Measurements from ENCODE around the gene GUCY1A2.

Gene GUCY1A2

DNA sequence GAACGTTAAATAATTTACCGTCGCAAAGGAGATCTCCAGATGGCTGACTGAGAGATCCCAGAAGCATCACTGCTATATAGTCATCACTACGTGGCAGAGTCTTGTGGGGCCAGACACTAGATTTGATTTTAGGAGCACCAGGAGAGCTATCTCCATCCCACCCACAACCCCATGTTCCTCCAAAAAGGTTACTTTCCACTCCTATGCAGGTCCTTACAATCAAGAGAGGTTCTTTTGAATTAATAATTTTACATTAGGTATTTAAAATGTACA lies 19.4 kb downstream of the GUCY1A2 start:
- DNase-seq (ENCODE audit: low spot score), result no peak

- DNase-seq (ENCODE audit: low spot score), result peak; percentile 13
Measured at GRCh38 chr11:106998116-106998915, 20.0 kb downstream of the GUCY1A2 start.

DNA sequence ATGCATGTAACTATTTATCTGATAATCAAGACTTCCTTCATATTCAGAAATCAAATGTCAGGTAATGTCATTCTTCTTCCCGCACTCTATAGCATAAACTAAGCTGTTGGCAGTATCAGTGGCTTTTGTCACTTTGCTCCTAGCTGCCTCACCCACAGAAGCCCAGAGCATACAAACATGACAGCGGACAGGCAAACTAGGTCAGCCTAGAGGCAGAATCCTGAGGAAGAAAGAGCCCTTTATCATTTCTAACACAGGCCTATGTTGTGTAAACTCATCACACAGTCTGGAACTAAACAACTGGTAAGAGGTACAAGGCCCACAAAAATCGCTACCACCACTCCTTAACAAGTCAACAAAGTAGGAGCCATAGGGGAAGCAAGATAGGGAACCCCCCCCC lies 21.0 kb downstream of the GUCY1A2 start:
- DNase-seq (ENCODE audit: low spot score), result no peak

- DNase-seq (ENCODE audit: low spot score), result no peak
Measured at GRCh38 chr11:106996691-106997090, 21.6 kb downstream of the GUCY1A2 start.

DNA sequence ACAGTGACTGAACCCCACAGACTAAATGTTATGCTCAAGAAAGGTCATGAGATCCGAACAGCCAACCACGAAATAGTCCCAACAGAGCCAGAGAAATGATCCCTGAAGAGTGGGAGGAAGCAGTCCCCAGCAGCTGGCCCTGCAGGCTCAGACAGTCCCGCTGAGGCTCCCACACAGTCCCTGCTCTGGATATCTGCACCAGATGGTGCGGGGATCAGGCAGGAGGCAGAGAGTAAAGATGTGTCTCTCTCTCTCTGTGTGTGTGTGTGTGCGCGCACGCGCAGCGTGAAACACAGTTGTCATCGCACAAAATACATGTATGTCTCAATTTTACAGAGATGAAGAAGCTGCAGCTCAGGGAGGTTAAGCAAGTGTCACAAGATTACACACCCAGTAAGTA lies 27.9 kb downstream of the GUCY1A2 start:
- DNase-seq (ENCODE audit: low spot score), result no peak

DNA sequence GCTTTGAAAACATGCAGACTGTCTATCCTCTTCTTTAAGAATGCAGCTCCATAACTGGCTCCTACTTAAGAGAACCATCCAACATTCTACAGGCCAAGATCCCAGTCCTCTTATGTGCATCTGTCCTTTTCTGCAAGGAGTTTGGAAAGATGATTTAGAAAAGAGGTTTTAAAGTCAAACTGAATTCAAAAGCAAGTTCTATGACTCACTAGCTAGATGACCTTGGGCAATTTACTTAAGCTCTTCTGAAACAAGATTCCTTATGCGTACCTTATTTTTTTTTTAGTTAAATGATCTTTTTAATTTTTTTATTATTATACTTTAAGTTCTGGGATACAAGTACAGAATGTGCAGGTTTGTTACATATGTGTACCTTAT lies 29.2 kb downstream of the GUCY1A2 start:
- no peak for DNase-seq (ENCODE audit: low spot score)

GRCh38 chr11:106988151-106989077 lies 29.9 kb downstream of the GUCY1A2 start:
- peak; percentile 35 for DNase-seq (ENCODE audit: low spot score)

GRCh38 chr11:106986673-106987072 lies 31.6 kb downstream of the GUCY1A2 start:
- no peak for DNase-seq (ENCODE audit: low spot score)

- DNase-seq (ENCODE audit: low spot score), result peak; percentile 23
Measured at GRCh38 chr11:106986261-106986660, 32.0 kb downstream of the GUCY1A2 start.

DNA sequence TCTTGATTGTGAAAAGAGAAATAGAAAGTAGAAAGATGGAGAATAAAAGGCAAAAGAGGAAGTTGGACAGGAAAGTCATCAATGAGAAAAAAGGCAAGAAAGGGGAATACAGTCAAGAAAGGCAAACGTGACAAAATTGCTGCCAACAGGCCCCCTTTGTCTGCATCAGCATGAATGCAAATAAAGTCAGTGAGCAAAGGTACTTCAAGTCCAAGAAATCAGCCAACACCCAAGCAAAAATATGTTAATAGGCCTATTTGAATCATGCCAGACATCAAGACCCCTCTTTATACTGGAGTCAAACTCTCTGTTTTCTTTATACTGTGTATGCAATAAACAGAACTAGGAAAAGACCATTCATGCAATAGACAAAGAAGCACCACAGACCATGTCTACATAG lies 34.3 kb downstream of the GUCY1A2 start:
- no peak for DNase-seq (ENCODE audit: low spot score)

- no peak for DNase-seq (ENCODE audit: low spot score)
Measured at GRCh38 chr11:106983261-106983660, 35.0 kb downstream of the GUCY1A2 start.

DNA sequence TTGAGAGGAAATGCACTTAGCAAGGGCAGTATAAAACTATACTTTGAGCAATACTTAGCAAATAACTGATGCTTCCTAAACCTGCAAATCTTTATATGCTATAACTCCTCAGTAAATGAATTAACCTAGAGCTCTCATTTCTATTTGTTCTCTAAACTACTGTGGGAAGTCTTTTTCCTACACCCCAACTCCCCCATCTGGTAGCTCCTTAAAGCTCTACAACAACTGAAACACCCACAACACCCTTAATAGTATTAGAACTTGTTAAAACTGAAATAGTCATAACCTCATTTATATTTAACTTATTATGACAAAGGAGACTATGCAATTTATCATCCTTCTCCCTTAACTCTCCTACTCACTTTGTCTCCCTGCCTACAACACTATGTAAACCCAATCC lies 43.4 kb downstream of the GUCY1A2 start:
- DNase-seq (ENCODE audit: low spot score), result no peak

DNA sequence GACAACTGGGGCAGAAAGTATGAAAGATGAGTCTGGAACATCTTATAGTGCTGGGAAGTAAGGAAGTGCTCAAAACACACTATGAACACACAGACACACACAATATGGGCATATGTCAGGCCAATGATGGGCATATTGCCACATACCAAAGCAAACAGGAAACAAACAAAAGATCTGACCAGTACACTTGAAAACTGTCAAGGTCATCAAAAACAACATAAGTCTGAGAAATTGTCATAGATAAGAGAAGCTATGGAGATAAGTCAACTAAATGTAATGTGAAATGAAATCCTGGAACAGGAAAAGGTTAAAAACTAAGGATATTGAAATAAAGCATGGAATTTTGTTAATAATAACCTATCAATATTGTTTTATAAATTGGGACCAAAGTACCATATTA lies 46.4 kb downstream of the GUCY1A2 start:
- DNase-seq (ENCODE audit: low spot score), result no peak

- no peak for DNase-seq (ENCODE audit: low spot score)
Measured at GRCh38 chr11:106969644-106970355, 48.5 kb downstream of the GUCY1A2 start.

- DNase-seq (ENCODE audit: low spot score), result no peak
Measured at GRCh38 chr11:106962995-106963394, 55.3 kb downstream of the GUCY1A2 start.

DNA sequence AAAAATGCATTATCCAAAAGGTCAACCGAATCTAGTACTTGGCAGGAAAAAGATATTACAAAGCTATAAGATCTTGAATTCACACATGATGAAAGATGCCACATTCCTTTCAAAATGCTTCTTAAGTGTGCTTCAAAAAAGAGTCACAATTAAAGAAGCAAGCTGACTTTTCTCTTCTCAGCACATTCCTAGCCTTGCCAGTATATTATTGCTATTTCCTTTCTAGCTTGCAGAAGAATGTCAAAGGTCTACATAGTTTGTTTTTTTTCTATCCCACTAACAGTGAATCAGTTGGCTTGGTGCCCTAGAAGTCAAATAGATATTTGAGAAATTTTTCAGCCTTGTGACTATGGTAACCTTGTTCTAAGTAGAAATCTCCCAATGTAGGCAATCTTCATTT lies 56.8 kb downstream of the GUCY1A2 start:
- DNase-seq (ENCODE audit: low spot score), result peak; percentile 48

DNA sequence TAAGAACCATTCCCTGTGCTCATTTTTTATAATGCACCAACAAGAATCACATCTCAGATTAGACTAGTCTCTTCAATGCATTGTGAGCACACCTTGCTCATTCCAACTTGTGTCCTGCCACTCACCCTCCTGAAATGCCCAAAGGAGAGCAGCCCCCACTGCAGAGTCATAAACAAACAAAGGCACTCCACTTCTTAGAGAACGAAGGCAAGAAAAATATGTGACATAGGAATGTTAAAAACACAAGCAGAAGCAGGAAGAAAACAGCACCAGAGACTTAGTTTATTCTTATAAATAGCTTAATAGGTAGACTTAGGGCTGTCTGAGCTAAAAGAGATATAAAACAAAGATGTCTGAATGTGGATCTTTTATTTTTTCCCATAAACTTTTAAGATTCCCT lies 57.2 kb downstream of the GUCY1A2 start:
- no peak for DNase-seq (ENCODE audit: low spot score)

DNA sequence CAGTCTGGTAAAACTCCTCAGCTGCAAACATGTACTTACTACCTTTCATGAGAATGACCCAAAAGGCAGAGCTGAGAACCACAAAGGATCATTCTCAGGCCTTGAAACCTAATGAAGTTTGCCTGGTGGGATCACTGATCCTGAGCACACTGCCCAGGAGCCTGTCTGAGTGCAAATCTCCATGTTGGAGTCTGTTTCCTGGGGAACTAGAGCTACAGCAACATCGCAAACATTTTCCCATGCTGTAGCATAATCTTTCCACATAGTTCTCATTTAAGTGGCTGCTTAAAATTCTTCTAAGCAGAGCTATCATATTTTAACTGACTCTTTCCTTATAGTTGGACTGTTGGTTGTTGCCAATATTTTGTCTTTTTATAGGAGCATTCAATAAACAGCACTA lies 58.5 kb downstream of the GUCY1A2 start:
- peak; percentile 7 for DNase-seq (ENCODE audit: low spot score)

- DNase-seq (ENCODE audit: low spot score), result no peak
Measured at GRCh38 chr11:106959386-106959785, 58.9 kb downstream of the GUCY1A2 start.

DNA sequence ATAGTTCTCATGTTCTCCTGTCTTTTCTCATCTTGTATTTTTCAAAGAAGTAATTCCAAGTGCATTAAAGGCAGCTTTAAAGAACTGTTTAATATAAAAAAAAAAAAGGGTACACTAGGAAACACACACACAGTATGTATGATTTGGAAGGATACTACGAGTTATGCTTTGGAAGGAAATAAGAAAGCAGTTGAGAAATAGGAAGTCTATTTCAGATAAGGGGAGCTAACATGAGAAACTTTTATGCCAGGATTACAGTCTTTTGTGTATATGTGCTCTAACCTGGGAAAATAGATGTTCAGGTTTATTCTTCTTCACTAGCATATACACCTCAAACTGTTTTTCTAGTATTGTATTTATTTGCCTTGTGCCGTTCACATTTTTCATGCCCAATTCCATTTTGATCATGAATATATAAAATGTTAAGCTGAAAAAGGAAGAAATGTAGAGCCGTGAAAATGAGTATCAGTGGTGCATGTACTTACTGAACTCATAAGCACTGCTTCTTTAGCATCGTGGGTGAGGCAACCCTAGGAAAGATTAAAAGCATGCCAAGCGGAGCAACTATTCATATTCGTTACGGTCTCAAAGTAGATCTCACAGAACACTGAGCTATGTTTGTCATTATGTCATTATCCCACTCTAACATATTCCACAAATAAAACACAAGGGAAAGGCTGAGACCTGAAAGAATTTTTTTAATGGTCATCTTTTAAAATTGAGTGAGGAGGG lies 59.6 kb downstream of the GUCY1A2 start:
- DNase-seq (ENCODE audit: low spot score), result no peak

DNA sequence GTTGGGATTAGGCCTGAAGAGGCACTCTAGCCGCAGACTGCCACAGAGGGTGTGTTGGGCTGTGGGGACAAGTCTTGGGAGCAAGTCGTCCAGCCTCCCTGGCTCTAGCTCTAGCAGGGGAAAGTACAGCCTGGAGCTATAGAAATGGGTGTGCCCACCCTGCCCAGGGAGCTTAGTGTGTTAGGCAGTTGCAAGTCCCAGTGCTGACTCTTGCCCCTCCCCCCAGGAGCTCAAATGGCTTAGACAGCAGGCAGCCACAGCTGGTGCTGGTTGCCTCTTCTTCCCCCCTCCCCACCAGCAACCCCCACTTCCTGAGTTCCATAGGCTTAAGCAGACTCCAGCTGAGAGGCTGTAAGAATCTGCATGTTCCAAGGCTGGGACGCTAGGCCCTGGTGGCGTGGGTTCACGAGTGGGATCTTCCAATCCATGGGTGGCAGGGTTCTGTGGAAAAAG lies 61.2 kb downstream of the GUCY1A2 start:
- DNase-seq (ENCODE audit: low spot score), result no peak

DNA sequence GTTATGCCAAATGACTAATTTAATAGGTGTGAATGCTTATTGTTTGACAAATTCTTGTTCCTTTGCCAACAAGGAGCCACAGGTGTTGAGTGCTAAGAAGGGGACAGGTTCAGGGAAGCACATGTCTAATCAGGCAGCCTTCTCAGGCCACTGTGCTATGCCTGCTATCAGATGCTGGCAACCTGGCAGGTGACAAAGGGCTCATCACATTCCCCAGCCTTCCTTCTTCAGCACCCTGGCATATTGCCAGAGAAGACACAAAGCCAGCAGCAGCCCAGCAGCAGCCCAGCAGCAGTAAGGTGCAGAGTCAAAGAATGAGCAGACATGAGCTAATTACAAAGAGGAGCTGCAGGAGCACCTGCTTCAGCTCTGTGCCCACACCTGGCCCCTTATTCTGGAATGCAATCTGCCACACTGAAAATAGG lies 68.2 kb downstream of the GUCY1A2 start:
- no peak for DNase-seq (ENCODE audit: low spot score)

All from AG08395 (cell line).